ENCODE measurements around the gene CRYBG1.

GRCh38 chr6:106450653-106451052 lies 90.1 kb downstream of the CRYBG1 start:
- TF ChIP-seq CTCF (IDR thresholded peaks at IDR 0.05; ENCODE audit: insufficient read depth, low read length) (no peak), SPI1 (IDR thresholded peaks at IDR 0.05; ENCODE audit: borderline replicate concordance, low read depth) (no peak), POLR2AphosphoS5 (IDR thresholded peaks at IDR 0.05; ENCODE audit: low read depth) (no peak), GABPA (IDR thresholded peaks at IDR 0.05; ENCODE audit: low read depth) (no peak)
